Epithelial cell of prostate (primary cell): ENCODE measurements around the gene RBP3.

Experiments used
- DNase-seq: peaks from one replicate; pipeline ENCODE4 v3.0.0-alpha.2; 2011; ENCODE audit warnings: low read depth, low spot score
- H3K27ac ChIP-seq: fragments of 450-650 bp; 2 replicates; pipeline ENCODE4 v1.5.1; 2017; ENCODE audit warnings: mild to moderate bottlenecking

The RBP3 gene

GRCh38 chr10:47334466-47335295 lies 13.5 kb upstream of the RBP3 start:
- no peak overlapping the region for H3K27ac ChIP-seq
- DNase-seq, result no peak

GRCh38 chr10:47335906-47336305 lies 12.3 kb upstream of the RBP3 start:
- H3K27ac ChIP-seq, result no peak overlapping the region
- no peak for DNase-seq

- no peak for DNase-seq
- no peak overlapping the region for H3K27ac ChIP-seq
These were observed 11.6 kb upstream of the RBP3 start for GRCh38 chr10:47336387-47337134.

GRCh38 chr10:47337310-47337709 lies 10.9 kb upstream of the RBP3 start:
- no peak for DNase-seq
- no peak overlapping the region for H3K27ac ChIP-seq

GRCh38 chr10:47339186-47339735 lies 8.9 kb upstream of the RBP3 start:
- no peak for DNase-seq
- H3K27ac ChIP-seq, result no peak overlapping the region

GRCh38 chr10:47339759-47340607 lies 8.2 kb upstream of the RBP3 start:
- no peak overlapping the region for H3K27ac ChIP-seq
- no peak for DNase-seq

- no peak overlapping the region for H3K27ac ChIP-seq
- DNase-seq, result no peak
These were observed 7.5 kb upstream of the RBP3 start for GRCh38 chr10:47340608-47341170.

- H3K27ac ChIP-seq, result no peak overlapping the region
- no peak for DNase-seq
These were observed 2.9 kb upstream of the RBP3 start for GRCh38 chr10:47344996-47345870.

- no peak for DNase-seq
- H3K27ac ChIP-seq, result no peak overlapping the region
These were observed 1.4 kb upstream of the RBP3 start for GRCh38 chr10:47346581-47347302.

- no peak for DNase-seq
- H3K27ac ChIP-seq, result no peak overlapping the region
These were observed 874 bp upstream of the RBP3 start for GRCh38 chr10:47347303-47347675.

GRCh38 chr10:47348661-47349470 lies 703 bp downstream of the RBP3 start:
- no peak for DNase-seq
- H3K27ac ChIP-seq, result no peak overlapping the region

GRCh38 chr10:47349516-47349915 lies 1.4 kb downstream of the RBP3 start:
- H3K27ac ChIP-seq, result no peak overlapping the region
- DNase-seq, result no peak

GRCh38 chr10:47349941-47350371 lies 1.8 kb downstream of the RBP3 start:
- no peak overlapping the region for H3K27ac ChIP-seq
- DNase-seq, result no peak

- DNase-seq, result no peak
These were observed 2.8 kb downstream of the RBP3 start for GRCh38 chr10:47350671-47351640.

GRCh38 chr10:47351899-47352815 lies 4.0 kb downstream of the RBP3 start:
- no peak overlapping the region for H3K27ac ChIP-seq
- no peak for DNase-seq

More at GRCh38 chr10:47350671-47351640, 2.8 kb downstream of the RBP3 start:
- no peak overlapping the region for H3K27ac ChIP-seq
